Measurements from ENCODE around the gene PNMA8A. TPM values are rescaled to one million over a fixed set of nuclear protein-coding genes. Genes with fewer than 3 reads are reported as not detected.

PNMA8A gene
- total and polyA plus RNA-seq, 2 of the 13 experiments (the other 11 are each of a cell fraction or from before 2014, with no cell fraction given): 0.13 to 0.51 TPM

- TF ChIP-seq ZC3H13 (CRISPR knock-in tag; IDR thresholded peaks at IDR 0.05) (no peak), ISX (CRISPR knock-in tag; conservative IDR thresholded peaks at IDR 0.05) (no peak), KLF15 (CRISPR knock-in tag; IDR thresholded peaks at IDR 0.05; ENCODE audit: borderline replicate concordance) (no peak), ZGPAT (CRISPR knock-in tag; IDR thresholded peaks at IDR 0.05) (no peak), AKNA (CRISPR knock-in tag; IDR thresholded peaks at IDR 0.05; ENCODE audit: borderline replicate concordance) (no peak), ZFP62 (CRISPR knock-in tag; IDR thresholded peaks at IDR 0.05) (no peak), TRAFD1 (CRISPR knock-in tag; IDR thresholded peaks at IDR 0.05; ENCODE audit: borderline replicate concordance) (no peak), FLYWCH1 (CRISPR knock-in tag; IDR thresholded peaks at IDR 0.05) (no peak), LCORL (IDR thresholded peaks at IDR 0.05) (no peak), LCORL (CRISPR knock-in tag; IDR thresholded peaks at IDR 0.05) (no peak), CBFB (CRISPR knock-in tag; IDR thresholded peaks at IDR 0.05) (no peak), LRRFIP1 (CRISPR knock-in tag; conservative IDR thresholded peaks at IDR 0.05) (no peak), NFE2L1 (CRISPR knock-in tag; IDR thresholded peaks at IDR 0.05; ENCODE audit: borderline replicate concordance) (no peak), JDP2 (CRISPR knock-in tag; IDR thresholded peaks at IDR 0.05; ENCODE audit: borderline replicate concordance) (no peak), HDAC1 (CRISPR knock-in tag; IDR thresholded peaks at IDR 0.05) (no peak; the same call in 1 of the 2 replicates), ZZZ3 (CRISPR knock-in tag; IDR thresholded peaks at IDR 0.05; ENCODE audit: borderline replicate concordance) (no peak), ZNF7 (CRISPR knock-in tag; IDR thresholded peaks at IDR 0.05) (no peak), FOXA1 (IDR thresholded peaks at IDR 0.05) (no peak), FOXA1 (CRISPR knock-in tag; IDR thresholded peaks at IDR 0.05) (no peak), ZNF629 (CRISPR knock-in tag; conservative IDR thresholded peaks at IDR 0.05) (no peak), NFIB (CRISPR knock-in tag; IDR thresholded peaks at IDR 0.05; ENCODE audit: borderline replicate concordance) (no peak)
Observed at GRCh38 chr19:46426506-46427162, 44.7 kb downstream of the PNMA8A start (continued).

Measured in HepG2 (cell line).